C4-2B (cell line): Measurements from ENCODE around the gene MORN5.

ENCODE experiments used
- CTCF ChIP-seq: fragments of 450-650 bp; conservative IDR thresholded peaks from 2 replicates; pipeline ENCODE4 v1.5.1; 2017; ENCODE audit warnings: mild to moderate bottlenecking
- ZFX ChIP-seq: fragments of 450-650 bp; IDR thresholded peaks from 2 replicates; pipeline ENCODE4 v1.6.1; 2017

GRCh38 chr9:122192914-122193525 lies 33.3 kb downstream of the MORN5 start:
- TF ChIP-seq CTCF (no peak), ZFX (no peak)
